MCF 10A (cell line): ENCODE data around the gene AURKAIP1. TPM values are rescaled to one million over a fixed set of nuclear protein-coding genes. Genes with fewer than 3 reads are reported as not detected.
"Not testable (repeated sequence)": the region's sequence is repeated elsewhere in the genome, so short reads cannot be mapped to it uniquely, and the experiment has no call there.

Experiments
- BruUV-seq: library from RNA; stranded (reverse); fragments of 400-500 nt; replicated peaks from 2 replicates; lab custom pipeline; 2021; lab: Mats Ljungman, UMichigan
- CTCF ChIA-PET: fragments of 300-600 bp; sonication (Branson Sonifier 250); formaldehyde crosslinking; extraction: SDS; loops from one replicate; lab custom pipeline; 2021; ENCODE audit warnings: antibody characterized with exemption, inconsistent platforms; lab: Yijun Ruan, JAX
- POLR2A ChIA-PET: fragments of 300-600, 350-650 bp; sonication (Branson Sonifier 250); formaldehyde crosslinking; extraction: SDS; loops from one replicate; lab custom pipeline; 2020; ENCODE audit warnings: antibody characterized with exemption, inconsistent platforms; lab: Yijun Ruan, JAX
- DNase-seq: peaks from one replicate; pipeline ENCODE4 v3.0.0-alpha.2; 2018; ENCODE audit not compliant: unreplicated experiment
- H3K27ac Mint-ChIP-seq: one replicate; pipeline ENCODE4 v1.8.0; 2022; ENCODE audit warnings: mild to moderate bottlenecking, low read depth, mixed read lengths; ENCODE audit not compliant: unreplicated experiment
- H3K27me3 Mint-ChIP-seq: one replicate; pipeline ENCODE4 v1.8.0; 2022; ENCODE audit warnings: mixed read lengths; ENCODE audit not compliant: insufficient read depth, unreplicated experiment
- H3K36me3 Mint-ChIP-seq: one replicate; pipeline ENCODE4 v1.8.0; 2022; ENCODE audit warnings: mild to moderate bottlenecking, moderate library complexity, mixed read lengths; ENCODE audit not compliant: insufficient read depth, unreplicated experiment
- H3K4me1 Mint-ChIP-seq: one replicate; pipeline ENCODE4 v1.8.0; 2022; ENCODE audit warnings: mixed read lengths; ENCODE audit not compliant: insufficient read depth, unreplicated experiment
- H3K4me3 Mint-ChIP-seq: one replicate; pipeline ENCODE4 v1.8.0; 2022; ENCODE audit warnings: mild to moderate bottlenecking, moderate library complexity, mixed read lengths; ENCODE audit not compliant: unreplicated experiment
- H3K9me3 Mint-ChIP-seq: one replicate; pipeline ENCODE4 v1.8.0; 2022; ENCODE audit warnings: mixed read lengths; ENCODE audit not compliant: unreplicated experiment
- intact Hi-C: fragments of 100-400 bp; cut with micrococcal nuclease; formaldehyde crosslinking; loops from 2 replicates; pipeline ENCODE4 v1.14.1; 2022
- total RNA-seq: library from RNA; stranded (reverse); gene quantifications from 2 replicates; pipeline ENCODE4 v1.2.3, GENCODE V29; 2022
- TF ChIP-seq, protein P1 (sequence below): fragments of 200-600 bp; IDR thresholded peaks from one replicate; pipeline ENCODE4 v1.8.0; 2022; ENCODE audit warnings: antibody characterized with exemption, mild to moderate bottlenecking; ENCODE audit not compliant: unreplicated experiment

Gene AURKAIP1
- total RNA-seq, 1 experiment from 2014 or later: 148 TPM

DNA sequence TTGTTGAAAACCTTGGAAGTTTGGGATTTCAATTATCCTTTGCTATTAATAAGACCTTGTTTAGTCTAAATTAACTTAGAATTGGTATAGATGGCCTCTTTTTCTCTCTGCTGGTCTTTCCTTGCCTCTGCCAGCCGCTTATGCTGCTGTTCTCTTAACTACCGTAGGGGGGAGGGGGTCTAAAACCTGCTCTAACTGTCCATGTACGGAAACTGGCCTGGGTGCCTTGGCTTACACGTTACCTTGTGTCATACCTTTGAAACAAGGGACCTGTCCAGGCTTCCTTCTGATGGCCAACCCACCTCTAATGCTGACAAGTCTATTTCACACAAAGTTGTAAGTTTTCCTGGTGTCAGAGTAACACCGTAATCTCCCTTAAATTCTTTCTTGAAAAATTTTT lies 42.4 kb upstream of the AURKAIP1 start:
- H3K36me3 Mint-ChIP-seq, H3K27me3 Mint-ChIP-seq, POLR2A ChIA-PET, H3K27ac Mint-ChIP-seq, CTCF ChIA-PET, H3K4me3 Mint-ChIP-seq, DNase-seq, H3K4me1 Mint-ChIP-seq, H3K9me3 Mint-ChIP-seq, BruUV-seq, intact Hi-C loops: not testable (repeated sequence)

DNA sequence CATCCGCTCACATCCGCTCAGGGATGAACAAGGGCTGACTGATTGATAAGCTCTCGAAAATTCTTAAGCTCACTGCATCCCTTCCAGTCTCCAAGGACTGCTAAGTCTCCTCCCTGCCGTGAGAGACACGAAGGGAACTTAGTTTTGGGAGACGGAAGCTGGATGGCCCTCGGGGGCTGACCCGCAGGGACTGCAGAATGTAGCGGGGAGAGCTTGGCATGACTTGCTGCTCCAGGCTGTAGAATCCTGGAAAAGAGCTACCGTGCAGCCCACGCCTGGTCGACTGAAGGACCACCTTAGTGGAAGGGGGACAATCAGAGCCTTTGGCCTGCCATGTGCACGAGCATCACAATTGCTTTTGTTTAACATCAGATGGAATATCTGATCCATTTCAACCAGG lies 40.7 kb upstream of the AURKAIP1 start:
- H3K9me3 Mint-ChIP-seq: peaks cover 7% of the 10 kb centered on the region
- TF ChIP-seq, protein P1, sequence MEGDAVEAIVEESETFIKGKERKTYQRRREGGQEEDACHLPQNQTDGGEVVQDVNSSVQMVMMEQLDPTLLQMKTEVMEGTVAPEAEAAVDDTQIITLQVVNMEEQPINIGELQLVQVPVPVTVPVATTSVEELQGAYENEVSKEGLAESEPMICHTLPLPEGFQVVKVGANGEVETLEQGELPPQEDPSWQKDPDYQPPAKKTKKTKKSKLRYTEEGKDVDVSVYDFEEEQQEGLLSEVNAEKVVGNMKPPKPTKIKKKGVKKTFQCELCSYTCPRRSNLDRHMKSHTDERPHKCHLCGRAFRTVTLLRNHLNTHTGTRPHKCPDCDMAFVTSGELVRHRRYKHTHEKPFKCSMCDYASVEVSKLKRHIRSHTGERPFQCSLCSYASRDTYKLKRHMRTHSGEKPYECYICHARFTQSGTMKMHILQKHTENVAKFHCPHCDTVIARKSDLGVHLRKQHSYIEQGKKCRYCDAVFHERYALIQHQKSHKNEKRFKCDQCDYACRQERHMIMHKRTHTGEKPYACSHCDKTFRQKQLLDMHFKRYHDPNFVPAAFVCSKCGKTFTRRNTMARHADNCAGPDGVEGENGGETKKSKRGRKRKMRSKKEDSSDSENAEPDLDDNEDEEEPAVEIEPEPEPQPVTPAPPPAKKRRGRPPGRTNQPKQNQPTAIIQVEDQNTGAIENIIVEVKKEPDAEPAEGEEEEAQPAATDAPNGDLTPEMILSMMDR: no peak
- DNase-seq: no peak
- ChIA-PET CTCF (interaction anchor here (0.6 to 1.8 kb wide), 3 partner anchors 25 to 591 kb away, joined by 3 to 8 read pairs (median 3); no protein-coding TSS in a partner anchor), POLR2A (interaction anchor here (0.7 to 1.0 kb wide), 2 partner anchors 8 to 17 kb away, joined by 3 read pairs; partner anchors contain the start of genes CCNL2 and MRPL20)
- H3K27me3 Mint-ChIP-seq: no peaks in the 10 kb centered on the region
- peaks cover 8% of the 10 kb centered on the region for H3K36me3 Mint-ChIP-seq
- BruUV-seq: no TSS peak
- H3K4me1 Mint-ChIP-seq: no peaks in the 10 kb centered on the region
- intact Hi-C loops: no loop called here
- no peak overlapping the region for H3K27ac Mint-ChIP-seq
- no peak overlapping the region for H3K4me3 Mint-ChIP-seq

DNA sequence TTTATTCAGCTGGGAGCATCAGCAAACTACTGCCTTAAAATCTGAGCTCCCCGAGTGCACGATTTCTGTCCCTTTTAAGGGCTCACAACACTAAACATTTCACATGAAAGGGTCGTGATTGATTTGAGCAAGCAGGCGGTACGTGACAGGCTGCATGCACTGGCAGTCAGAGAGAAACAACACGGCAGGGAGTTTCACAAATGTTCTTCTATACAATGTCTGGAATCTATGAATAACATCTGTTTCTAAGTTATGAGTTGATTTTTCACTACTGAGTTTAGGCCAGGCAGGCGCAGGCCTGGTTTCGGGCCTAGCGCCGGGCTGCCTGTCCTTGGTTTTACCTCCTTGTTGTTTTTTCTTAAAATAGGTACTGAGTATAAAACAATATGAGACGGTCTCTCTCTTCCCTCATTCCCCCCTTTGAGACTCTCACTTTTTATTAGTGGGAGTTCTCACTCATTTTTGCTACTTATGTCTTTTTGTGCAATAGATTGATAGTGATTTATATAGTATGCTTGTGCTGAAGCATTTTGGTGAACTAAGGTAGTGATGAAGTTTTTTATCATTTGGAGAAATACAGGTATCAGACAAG lies 37.4 kb upstream of the AURKAIP1 start:
- intact Hi-C loops, H3K9me3 Mint-ChIP-seq, POLR2A ChIA-PET, H3K27me3 Mint-ChIP-seq, H3K27ac Mint-ChIP-seq, DNase-seq, H3K4me3 Mint-ChIP-seq, BruUV-seq, H3K4me1 Mint-ChIP-seq, CTCF ChIA-PET: not testable (repeated sequence)
- peaks cover 25% of the 10 kb centered on the region for H3K36me3 Mint-ChIP-seq

DNA sequence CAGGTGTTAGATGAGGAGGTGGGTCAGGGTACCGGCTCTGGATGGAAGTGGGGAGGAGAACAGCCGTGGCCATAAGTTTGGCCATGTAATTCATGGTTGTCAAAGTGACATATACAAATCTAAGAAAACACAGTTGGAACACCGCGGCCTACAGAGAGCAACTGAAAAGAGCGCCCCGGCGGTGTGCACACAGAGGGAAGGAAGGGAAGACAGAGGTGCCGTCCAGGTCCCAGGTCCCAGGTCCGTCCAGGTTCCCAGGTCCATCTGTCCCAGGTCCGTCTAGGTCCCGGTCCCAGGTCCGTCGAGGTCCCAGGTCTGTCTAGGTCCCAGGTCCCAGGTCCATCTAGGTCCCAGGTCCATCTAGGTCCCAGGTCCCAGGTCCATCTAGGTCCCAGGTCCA lies 36.6 kb upstream of the AURKAIP1 start:
- no peak overlapping the region for H3K27ac Mint-ChIP-seq
- TF ChIP-seq, protein P1: no peak
- peaks cover 33% of the 10 kb centered on the region for H3K36me3 Mint-ChIP-seq
- BruUV-seq: no TSS peak
- ChIA-PET POLR2A (no interaction called here), CTCF (no interaction called here)
- intact Hi-C loops: no loop called here
- H3K27me3 Mint-ChIP-seq: no peaks in the 10 kb centered on the region
- H3K9me3 Mint-ChIP-seq: peaks cover 7% of the 10 kb centered on the region
- no peak overlapping the region for H3K4me3 Mint-ChIP-seq
- no peak for DNase-seq
- no peaks in the 10 kb centered on the region for H3K4me1 Mint-ChIP-seq

DNA sequence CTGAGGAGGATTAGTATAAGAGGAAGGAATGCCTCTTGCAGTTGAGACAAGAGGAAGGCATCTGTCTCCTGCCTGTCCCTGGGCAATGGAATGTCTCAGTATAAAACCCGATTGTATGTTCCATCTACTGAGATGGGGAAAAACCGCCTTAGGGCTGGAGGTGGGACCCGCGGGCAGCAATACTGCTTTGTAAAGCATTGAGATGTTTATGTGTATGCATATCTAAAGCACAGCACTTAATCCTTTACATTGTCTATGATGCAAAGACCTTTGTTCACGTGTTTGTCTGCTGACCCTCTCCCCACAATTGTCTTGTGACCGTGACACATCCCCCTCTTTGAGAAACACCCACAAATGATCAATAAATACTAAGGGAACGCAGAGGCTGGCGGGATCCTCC lies 35.2 kb upstream of the AURKAIP1 start:
- intact Hi-C loops, CTCF ChIA-PET, DNase-seq, H3K27ac Mint-ChIP-seq, H3K4me1 Mint-ChIP-seq, H3K4me3 Mint-ChIP-seq, H3K27me3 Mint-ChIP-seq, BruUV-seq, H3K9me3 Mint-ChIP-seq: not testable (repeated sequence)
- POLR2A ChIA-PET: interaction anchor here (0.6 kb wide), 1 partner anchor 101 kb away, joined by 3 read pairs; no protein-coding TSS in a partner anchor
- peaks cover 46% of the 10 kb centered on the region for H3K36me3 Mint-ChIP-seq
